NCI-H748 (cell line): ENCODE data around the gene MAP4K4.
"Not testable (repeated sequence)": the region's sequence is repeated elsewhere in the genome, so short reads cannot be mapped to it uniquely, and the experiment has no call there.

ENCODE experiments used
- DNase-seq: peaks from one replicate; lab custom pipeline; 2025; ENCODE audit not compliant: unreplicated experiment; lab: John Stamatoyannopoulos, UW

The MAP4K4 gene

DNA sequence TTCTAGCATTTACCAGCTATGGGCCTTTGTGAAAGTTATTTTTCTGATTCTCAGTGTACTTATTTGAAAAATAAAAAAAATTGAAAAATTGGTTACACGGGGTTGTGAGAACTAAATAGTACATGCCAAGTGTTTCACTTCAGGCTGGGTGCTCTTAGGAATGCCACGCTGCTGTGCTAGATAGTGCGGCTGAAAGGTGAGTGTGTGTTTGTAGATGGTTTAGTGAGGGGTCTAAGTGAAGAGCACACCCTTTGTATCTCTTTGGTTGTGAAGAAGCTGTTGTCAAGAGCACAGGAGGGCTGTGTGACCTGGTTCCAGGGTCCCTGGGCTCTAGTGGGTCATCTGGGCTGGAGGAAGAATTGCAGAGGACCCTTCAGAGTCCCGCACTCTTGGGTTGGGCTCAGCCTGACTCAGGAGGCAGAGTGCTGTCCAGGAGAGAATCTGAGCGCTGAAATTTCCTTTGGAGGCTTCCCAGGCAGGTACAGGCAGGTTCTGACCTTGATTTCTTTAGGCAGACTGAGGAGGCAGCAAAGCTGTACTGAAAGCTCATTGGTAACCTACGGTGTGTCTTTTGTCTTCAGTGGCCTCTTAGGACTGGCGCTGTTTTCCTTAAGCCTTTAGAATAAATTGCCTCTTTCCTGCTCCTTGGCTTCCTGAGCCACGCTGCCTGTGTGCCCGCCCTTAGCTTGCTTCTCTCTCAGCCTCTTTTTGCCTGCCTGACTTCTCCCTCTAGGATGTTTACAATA is 44.4 kb downstream of the MAP4K4 start:
- no peak for DNase-seq

DNA sequence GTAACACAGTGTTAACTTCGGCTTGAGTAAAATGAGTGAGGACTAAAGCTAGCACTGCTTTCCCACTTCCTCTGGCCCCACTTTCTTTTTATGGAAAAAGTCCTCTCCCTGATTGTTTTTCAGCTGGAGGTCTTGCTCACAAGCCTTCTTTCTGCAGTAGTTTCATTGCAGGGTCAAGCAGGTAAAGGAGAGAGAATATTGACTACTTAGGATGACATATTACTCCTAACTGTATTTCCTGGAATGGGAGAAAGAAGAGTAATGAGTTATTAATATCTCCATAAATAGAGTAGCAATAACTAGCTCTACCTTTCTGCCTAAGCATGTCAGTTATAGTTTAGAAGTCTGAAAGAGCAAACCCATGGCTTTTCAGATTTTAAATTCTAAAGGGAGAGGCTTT is 45.0 kb downstream of the MAP4K4 start:
- DNase-seq, result no peak

DNA sequence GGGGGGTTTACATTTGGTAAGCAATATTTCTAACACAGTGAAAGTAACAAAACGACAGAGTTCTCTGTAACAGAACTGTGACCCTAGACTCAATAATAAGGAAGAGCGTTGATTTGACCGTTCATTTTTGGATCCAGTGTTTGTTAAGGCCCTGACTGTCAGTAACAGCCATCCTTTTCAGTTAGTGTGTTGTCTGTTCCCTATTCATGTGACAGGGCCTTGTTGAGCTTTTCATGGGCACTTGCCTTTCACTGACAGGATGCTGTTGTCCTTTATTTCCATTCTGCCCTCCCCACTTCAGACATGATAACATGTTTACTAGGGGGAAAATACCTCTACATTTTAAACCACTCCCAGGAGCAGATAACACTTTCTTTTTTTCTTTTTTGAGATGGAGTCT is 45.8 kb downstream of the MAP4K4 start:
- DNase-seq, result no peak

GRCh38 chr2:101744832-101745231 is 47.3 kb downstream of the MAP4K4 start:
- DNase-seq, result no peak

- no peak for DNase-seq
Observed at GRCh38 chr2:101745711-101746694, 48.5 kb downstream of the MAP4K4 start.

GRCh38 chr2:101748000-101748399 is 50.5 kb downstream of the MAP4K4 start:
- DNase-seq, result no peak

- DNase-seq, result not testable (repeated sequence)
Observed at GRCh38 chr2:101748462-101748861, 51.0 kb downstream of the MAP4K4 start.

GRCh38 chr2:101750688-101751087 is 53.2 kb downstream of the MAP4K4 start:
- DNase-seq, result no peak

DNA sequence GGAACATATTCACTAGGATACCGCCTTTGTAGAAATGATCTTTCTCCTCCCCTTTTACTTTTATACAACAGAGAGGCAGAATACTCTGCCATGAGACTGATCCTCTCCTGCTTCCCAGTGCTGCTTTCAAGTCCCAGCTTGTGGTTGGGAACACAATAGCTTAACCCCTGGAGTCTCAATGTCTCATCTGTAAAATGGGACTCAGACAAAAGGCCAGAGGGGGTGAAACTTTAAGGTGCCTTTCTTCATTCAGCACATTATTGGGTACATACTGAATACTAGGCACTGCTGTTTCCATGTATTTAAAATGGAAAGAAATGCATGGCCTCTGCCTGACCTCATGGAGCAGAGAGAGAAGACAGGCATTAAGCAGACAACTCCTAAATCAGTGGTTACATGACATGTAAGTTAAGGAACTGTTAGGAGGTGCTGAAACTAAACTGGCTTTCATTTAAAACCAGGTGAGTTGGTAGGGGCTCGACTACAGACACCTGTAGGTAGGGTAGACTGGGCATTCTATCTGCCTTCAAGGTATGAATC is 53.8 kb downstream of the MAP4K4 start:
- no peak for DNase-seq

GRCh38 chr2:101751875-101752619 is 54.5 kb downstream of the MAP4K4 start:
- no peak for DNase-seq

DNA sequence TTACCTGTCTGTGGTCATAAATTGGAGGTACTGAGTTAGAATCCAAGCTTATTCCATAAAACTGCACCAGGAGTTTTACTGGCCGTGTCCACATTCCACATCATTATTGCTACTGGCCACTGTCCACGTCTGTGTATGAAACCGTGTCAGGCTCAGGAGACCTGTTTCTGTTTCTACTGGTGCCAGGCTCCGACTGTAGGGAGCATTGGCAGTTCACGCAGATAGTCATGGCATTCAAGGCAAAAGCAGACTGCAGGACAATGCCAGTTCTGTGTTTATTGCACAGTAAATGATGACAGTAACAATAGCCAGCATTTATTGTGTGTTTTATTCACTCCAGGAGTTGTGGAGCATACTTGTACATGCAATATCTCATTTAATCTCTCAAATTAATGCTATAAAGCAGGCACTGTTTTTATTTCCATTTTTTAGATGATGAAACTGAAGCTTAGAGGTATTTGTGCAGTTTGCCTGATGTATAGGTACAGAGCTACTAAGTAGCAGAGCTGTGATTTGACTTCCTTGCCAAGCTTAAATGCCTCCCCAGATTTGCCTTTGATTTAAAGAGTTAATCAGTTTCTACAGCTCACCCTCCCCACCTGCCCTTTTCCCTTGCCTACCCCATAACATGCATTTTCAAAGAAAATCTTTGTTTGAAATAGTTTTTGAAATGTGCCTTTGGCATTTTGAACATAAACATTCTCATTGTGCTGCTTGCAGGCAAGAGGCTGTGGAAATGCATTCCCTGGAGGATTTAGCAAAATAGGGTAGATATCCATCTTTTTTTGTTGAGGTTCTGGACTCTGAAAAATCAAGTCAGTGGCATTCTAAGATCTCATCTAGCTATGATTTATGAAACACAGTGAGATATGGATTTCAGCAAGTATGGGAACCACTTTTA is 55.5 kb downstream of the MAP4K4 start:
- DNase-seq, result no peak

DNA sequence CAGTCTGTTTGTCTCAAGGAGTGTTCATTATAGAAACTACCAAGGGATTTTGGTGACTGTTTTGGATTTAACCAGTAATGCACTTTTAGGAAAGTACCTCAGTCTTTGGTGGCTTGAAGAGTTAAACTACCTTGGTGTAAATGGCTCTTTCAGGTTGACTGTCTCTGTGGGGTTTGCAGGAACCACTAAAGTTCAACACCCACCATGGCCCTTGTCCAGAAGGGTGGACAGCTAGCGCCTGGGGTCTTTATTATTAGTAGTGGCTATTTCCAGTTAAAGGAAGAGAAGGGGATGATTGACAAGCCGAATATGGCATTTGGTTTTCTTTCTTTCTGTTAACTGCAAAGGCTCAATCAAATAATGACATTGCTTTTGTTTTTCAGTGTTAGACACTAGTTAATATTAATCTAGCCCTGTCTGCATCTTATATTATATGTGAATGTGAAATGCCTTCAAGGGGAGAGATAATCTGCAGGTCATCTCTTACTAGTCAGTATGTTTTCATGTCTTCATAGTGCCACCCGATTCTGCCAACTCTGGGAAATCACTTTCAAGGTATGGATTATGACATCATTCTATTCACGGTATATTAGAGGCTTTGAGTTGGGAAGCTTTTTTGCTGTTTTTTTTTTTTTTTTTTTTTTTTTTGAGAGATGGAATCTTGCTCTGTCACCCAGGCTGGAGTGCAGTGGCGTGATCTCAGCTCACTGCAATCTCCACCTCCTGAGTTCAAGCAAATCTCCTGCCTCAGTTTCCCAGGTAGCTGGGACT is 56.4 kb downstream of the MAP4K4 start:
- no peak for DNase-seq

DNA sequence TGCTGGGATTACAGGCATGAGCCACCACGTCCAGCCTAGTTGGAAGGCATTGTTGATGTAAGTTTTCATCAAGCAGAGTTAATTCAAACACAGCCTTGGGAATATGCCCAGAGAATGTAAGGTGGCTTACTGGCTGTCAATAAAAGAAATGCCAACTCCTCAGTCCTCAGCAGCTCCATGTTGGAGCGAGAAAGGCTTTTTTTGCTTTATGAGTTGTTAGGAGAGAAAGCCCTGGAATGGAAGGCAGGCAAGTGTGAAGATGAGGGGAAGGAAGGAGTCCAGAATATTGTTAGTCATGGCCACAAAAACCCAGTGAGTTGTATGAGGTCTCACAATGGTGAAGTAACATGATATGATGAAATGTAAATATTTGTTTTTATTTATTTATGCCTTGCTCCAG is 57.1 kb downstream of the MAP4K4 start:
- no peak for DNase-seq

DNA sequence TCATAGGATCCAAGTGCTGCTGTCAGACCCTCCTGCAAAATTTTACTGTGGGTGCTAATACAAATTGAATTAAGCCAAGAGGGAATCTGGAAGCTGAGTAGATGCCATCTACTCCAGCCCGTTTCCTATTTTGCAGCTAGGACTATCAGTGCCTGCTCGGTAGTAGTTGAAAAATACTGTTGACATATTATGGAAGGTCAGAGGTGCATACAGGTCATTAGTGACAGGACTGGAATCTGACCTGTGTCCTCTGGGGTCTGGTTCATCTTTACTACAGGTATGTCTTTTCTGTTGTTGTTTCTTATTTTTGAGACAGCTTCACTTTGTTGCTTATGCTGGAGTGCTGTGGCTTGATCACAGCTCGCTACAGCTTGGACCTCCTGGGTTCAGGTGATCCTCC is 58.8 kb downstream of the MAP4K4 start:
- DNase-seq, result no peak

GRCh38 chr2:101758001-101758400 is 60.5 kb downstream of the MAP4K4 start:
- DNase-seq, result no peak

GRCh38 chr2:101759162-101759561 is 61.7 kb downstream of the MAP4K4 start:
- DNase-seq, result no peak

GRCh38 chr2:101762451-101763171 is 65.1 kb downstream of the MAP4K4 start:
- DNase-seq, result no peak

- no peak for DNase-seq
Observed at GRCh38 chr2:101763496-101764333, 66.2 kb downstream of the MAP4K4 start.
